Sciatic nerve (tissue), 2 donors: ENCODE data around the gene TULP3. TPM values are rescaled to one million over a fixed set of nuclear protein-coding genes. Genes with fewer than 3 reads are reported as not detected.
A peak's percentile ranks its signal among the peaks of the same experiment; 100 is the strongest.

Experiments used
- ATAC-seq: fragments of 200-7000 bp; cut with Tn5 transposase; one replicate; pipeline ENCODE4 v1.9.1; 2020; ENCODE audit warnings: mild to moderate bottlenecking, moderate library complexity
- DNase-seq: peaks from one replicate; pipeline ENCODE4 v3.0.0-alpha.2; 2020; ENCODE audit warnings: low spot score
- intact Hi-C: fragments of 100-400 bp; cut with DNase I; formaldehyde crosslinking; loops from one replicate; pipeline ENCODE4 v1.14.2; 2022
- total RNA-seq: library from RNA; stranded (reverse); fragmentation: NEBNext Ultra II Directional; extraction: Animal tissue kit (Norgen Biotek cat#: 25700); gene quantifications from one replicate; pipeline ENCODE4 v1.2.1, GENCODE V29; 2021
- donor health status: DM: no; HTN: no; CAD: no.
- donor health status: DM: no; HTN: no; CAD: no.

The TULP3 gene
- total RNA-seq, 1 donor from 2014 or later: 38.8 TPM

DNA sequence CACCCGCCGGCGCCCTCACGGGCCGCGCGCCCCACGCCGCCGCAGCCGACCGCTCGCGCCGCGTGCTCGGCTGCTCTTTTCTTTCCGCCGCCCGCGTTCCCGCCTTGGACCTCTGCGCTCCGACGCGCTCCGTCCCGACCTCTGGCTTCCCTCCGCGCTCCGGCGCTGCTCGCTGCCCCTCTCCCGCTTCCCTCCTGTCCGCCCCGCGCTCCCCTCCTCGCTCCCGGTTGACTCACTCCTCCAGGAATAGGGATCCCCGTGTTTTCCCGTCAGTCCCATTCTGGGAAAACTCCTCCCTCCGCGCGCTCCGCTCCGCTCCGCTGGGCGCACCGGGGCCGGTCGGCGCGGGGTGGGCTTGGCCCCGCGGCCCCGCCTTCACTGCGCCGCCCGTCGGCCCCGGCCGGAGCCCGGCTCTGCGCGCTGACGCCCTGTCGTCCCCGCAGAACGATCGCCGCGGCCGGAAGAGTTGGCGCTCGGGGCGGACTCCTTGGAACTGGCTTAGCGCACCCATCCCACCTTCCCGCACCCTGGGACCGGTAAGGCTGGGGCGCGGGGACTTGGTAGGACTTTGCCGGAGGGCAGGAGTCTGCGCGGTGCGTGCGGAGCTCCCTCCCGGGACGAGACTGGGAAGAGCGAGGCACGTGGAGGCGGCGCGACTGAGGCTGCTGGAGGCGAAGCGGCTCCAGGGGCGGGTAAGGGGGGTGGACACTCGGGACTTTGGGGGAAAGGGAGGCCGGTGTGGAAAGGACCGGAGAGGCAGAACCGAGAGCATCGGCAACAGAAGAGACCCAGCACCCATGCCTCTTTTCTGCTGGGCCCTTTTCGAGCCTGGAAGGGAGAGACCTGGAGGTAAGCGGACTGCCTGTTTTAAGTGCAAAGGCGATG lies 69.1 kb downstream of the TULP3 start:
- intact Hi-C loops: no loop called here
- peak; percentile 70 for ATAC-seq
- peak; percentile 71 for DNase-seq

DNA sequence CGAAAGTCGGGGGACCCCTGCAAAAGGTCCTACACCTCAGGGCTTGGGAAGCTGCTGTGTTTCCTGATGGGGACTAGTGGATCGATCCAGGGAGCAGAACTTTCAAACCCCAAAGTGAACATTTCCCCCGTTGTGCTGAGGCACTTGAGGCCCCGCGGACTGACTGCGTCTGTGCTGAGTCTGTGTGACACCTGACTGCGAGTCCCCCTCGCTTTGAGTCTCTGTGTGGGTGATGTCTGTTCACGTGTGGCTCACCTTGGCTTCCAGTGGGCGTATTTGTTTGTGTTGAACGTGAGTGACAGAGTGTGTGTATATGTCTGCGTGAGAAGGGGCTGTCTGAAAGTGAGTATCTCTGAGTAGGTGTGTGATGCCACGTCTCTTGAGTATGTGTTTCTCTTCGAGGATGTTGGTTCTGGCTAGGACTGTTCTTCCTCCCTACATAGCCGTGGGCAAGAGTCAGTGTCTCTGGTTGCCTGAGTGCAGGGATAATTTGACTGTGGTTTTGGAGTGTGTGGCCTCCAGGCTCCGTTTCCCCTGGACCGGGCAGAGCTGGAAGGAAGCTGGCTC lies 69.8 kb downstream of the TULP3 start:
- DNase-seq (no peak), ATAC-seq (peak; percentile 11)
- intact Hi-C loops: no loop called here

DNA sequence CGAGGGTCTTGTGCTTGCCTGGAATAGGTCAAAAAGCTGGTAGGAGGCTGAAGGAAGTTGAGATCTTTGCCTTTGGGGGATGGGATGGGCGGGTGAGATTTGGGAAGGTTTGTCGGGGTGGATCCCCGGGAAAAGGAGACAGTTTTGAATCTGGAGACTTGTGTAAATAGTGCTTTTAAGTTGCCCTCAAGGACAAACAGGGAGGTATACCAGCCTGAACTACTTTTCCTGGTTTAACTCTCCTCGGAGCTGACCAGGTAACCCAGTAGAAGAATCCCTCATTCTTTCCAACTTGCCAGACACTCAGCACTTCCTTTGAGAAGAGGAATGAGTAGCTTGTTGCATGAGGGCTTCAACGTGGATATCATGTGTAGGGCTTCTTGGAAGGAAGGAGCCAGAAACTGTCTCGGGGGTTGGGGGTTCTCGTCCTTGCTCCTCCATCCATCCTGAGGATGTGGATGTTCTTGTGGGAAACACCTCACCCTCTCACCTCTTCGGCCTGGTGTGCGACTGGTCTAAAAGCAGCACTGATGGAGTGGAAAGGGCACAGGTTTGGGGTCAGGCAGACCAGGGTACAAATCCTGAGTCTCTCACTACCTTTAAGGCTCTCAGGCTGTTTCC lies 70.4 kb downstream of the TULP3 start:
- intact Hi-C loops: no loop called here
- ATAC-seq (no peak), DNase-seq (no peak)

DNA sequence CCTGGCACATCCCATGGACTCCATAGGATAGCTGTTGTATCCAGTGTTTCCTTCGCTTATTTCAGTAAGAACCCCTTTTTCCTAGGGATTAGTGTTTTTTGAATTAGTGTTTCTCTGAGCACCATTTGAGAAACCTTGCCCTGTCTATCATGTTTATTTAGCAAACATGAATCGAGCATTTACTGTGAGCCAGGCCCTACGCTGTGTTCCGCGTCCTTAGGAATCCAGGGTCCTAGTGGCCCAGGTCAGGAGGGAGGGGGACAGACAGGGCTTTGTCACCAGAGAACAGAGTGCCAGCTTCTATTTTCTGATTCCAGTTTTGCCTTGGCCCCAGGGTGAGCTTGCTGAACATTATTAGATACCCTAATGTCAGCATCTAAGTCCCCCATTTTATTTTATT lies 71.0 kb downstream of the TULP3 start:
- intact Hi-C loops: no loop called here
- no peak for ATAC-seq

DNA sequence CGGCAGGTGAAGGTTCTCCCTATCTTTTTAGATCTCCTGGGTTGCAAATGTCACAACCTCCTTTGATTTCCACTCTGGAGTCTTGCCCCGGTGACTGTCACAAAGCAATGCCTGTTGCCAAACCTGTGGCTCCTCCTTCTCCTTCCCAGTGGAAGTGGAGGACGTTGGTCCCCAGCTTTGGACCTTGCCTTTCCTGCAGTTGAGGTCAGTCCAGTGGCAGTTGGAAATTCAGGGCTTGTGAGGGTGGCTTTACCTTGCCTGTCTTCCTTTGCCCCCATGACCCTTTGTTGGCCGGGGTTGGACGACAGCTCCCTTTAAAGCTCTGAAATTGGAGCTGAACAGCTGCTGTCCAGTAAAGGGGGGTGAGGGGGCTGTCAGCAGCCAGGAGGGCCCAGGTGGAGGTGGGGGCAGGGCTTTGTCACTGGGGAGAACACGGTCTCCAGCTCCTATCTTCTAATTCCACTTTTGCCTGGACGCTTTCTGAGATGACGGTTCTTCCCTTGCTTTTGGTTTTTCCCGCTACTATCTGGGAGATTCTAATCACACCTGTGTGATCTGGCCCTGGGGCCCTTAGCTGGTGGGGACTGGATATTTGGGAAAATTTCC lies 72.6 kb downstream of the TULP3 start:
- intact Hi-C loops: no loop called here
- no peak for ATAC-seq
- no peak for DNase-seq

More for the DNA sequence above, 71.0 kb downstream of the TULP3 start:
- no peak for DNase-seq

DNA sequence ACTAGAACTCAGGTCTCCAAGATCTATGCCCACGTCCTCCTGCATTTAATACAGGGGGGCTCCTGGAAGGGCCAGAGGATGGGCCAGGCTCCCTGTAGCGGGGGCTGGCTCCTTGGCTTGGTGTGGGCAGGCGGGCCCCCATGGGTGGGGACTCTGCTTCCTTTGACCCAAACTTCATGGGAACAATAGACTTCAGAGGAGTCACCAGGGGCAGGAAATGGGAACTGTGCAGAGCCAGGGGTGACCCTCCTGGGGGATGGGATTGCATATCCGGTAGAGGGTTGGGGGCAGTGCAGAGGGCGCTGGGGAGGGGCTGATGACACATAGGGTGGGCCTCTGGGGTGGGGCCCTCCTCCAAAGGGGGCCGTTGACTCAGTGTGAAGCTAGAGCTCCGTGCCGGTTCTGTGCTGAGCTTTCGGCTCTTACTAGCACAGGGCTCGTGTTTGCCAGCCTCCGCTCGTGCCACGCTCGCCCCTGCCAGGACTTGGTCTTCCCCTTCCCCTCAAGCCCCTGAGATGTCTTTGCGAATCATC lies 73.1 kb downstream of the TULP3 start:
- no peak for DNase-seq
- intact Hi-C loops: no loop called here

DNA sequence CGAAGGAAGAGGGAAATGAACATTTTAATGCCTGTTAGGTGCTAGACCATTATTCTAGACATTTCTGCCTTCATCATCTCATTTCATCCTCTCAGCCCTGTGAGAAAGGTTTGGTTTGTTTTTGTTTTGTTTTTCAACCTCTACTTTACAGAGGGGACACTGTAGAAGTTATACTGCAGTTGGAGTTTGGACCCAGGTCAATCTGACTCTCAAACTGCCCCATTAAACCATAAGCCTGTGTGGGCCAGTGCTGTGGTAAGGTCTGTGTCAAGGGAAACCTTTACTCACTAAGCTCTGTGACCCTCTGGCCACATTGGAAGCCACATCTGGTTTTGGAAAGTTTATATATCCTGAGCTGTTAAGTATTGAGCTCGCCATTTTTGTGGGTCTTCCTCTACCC lies 77.0 kb downstream of the TULP3 start:
- DNase-seq (no peak), ATAC-seq (no peak)
- intact Hi-C loops: no loop called here

More for the DNA sequence above, 73.1 kb downstream of the TULP3 start:
- peak; percentile 8 for ATAC-seq

DNA sequence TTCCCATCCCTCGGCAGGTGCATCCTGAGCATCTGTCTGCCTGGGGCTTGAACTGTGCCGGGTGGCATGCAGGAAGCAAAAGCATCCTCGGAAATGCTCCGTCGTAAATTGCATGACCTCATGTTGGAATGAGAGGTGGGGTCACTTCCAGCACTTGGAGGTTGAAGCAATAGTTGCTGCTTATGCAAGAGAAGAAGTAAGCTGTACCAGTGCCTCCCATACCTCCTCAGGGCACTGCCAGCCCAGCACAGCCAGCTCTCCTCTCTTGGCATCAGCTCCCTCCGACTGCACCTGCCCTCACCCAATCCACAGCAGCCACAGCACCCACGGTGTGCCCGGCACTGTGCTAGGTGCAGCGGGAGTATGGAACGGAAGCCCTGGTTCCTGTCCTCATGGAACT lies 80.1 kb downstream of the TULP3 start:
- DNase-seq (no peak), ATAC-seq (no peak)
- intact Hi-C loops: no loop called here

DNA sequence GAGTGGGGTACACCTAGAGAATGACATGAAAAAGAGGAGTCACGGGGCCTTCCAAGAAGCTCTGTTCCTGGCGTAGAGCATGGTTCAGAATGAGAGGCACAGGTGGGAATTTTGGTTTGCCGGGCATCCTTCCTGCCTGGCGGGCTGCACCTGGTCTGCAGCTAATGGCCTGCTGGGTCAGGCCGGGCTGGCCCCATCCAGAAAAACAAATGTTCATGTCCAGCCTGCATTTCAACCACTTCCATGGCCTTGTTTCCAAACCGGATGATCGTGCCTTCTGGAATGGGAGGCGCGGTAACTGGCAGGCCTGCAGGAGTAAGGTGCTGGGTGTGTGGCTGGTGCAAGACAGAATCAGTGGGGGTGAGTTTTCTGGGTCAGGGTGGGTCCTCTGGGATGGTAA lies 82.9 kb downstream of the TULP3 start:
- ATAC-seq (no peak), DNase-seq (no peak)
- intact Hi-C loops: no loop called here

DNA sequence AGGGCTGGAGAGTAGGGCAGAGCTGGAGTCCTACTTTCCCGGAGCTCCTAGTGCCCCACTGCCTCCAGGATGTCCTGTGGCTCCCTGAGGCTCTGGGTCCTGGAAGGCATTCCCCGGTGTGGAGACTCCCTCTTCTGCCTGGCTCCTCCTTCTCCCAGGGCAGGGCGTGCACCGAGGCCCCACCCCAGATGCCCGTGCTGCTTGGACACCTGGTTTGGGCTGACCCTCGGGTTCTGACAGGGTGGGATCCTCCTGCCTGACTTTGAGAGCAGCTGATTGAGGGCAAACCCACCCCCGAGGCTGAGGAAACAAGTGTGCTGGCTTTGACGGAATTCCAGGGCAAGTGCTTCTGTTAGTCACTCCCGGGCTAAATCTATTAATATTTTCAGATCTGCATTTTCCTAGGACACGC lies 83.9 kb downstream of the TULP3 start:
- intact Hi-C loops: no loop called here
- no peak for DNase-seq
- no peak for ATAC-seq

DNA sequence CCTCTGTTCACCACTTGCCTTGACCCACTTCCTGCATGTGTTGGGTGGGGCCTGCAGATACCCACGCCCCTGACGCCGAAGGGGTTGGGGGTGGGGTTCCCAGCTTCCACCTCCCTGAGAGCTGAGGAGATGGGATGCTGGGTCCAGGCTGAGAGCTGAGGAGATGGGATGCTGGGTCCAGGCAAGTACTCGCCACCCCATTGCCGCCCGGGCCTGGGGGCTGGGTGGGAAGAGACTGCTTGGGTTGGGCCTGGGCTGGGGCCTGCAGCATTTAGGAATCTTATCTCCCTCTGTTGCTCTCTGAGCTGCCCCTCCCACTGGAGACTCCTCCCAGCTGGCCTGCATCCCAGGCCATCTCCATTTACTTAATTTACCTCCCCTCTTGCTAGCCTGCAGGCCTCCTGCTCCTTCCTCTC lies 85.9 kb downstream of the TULP3 start:
- intact Hi-C loops: no loop called here

DNA sequence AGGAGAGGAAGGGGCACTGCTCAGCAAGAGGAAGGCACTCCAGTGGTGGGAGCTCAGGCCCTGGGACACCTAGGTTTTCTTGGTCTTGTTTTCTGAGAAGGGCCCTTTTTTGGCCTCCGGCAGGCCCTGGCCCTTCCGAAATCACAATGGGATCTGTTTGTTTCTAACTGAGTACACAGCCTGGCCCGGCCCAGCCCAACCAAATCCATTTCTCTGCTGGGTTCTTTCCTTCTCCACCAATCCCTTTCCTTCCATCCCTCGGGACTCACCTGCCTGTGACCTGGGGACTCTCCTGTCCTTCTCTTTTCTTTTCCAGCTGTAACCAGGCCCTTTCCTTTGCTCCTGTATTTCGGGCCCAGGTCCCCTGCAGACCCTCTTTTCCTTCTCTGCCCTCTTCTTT lies 87.1 kb downstream of the TULP3 start:
- intact Hi-C loops: no loop called here
- no peak for DNase-seq
- ATAC-seq: no peak

More for the DNA sequence above, 85.9 kb downstream of the TULP3 start:
- ATAC-seq: no peak
- no peak for DNase-seq

DNA sequence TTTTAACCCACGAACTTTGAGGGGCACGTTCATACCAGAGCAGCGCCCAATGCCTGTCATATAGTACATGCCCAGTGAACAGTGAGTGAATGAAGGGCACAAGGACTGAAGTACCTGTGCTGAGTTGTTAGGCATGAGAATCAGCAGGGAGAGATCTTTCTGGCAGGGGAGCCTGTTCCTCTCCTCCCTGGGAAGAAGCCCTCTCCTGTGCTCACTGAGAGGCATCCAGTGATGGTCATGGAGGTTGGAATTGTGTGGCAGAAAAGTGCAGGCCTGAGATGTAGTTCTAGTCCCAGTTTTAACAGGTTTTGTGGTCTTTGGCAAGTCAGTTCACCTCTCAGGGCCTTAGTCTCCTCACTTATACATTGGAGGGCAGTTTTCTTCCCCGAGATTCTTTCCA lies 89.1 kb downstream of the TULP3 start:
- intact Hi-C loops: no loop called here
- ATAC-seq (no peak), DNase-seq (no peak)

DNA sequence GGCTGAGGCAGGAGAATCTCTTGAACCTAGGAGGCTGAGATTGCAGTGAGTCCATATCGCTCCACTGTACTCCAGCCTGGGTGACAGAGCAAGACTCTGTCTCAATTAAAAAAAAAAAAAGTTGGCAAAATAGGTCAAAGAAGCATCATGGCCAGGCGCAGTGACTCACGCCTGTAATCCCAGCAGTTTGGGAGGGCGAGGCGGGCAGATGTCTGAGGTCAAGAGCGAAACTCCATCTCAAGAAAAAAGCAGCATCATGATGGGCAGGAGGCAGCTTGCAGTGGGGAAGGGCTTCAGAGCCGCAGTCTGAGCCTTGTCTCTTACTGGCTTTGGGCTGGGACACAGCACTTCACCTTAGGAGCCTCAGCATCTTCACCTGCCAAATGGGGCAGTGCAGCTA lies 89.9 kb downstream of the TULP3 start:
- DNase-seq (no peak), ATAC-seq (no peak)
- intact Hi-C loops: no loop called here

DNA sequence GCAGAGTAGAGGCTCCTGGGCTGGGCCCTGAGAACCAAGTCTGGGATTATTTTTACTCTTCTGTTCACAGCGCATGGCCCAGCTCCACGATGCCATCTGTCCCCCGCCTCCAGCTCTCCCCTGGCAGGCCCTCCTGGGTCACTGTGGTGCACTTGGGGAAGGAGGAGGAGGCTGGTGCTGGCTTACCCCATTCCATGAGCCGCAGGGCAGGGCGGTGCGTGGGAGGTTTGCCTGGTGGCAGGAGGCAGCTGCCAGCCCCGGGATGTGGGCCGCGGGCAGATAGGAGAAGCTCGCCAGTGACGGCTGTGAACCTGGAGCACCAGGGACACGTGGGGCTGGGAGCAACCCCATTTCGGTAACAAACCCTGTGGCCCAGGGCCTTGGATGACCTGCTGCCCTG lies 91.7 kb downstream of the TULP3 start:
- DNase-seq: no peak
- peak; percentile 10 for ATAC-seq
- intact Hi-C loops: no loop called here

DNA sequence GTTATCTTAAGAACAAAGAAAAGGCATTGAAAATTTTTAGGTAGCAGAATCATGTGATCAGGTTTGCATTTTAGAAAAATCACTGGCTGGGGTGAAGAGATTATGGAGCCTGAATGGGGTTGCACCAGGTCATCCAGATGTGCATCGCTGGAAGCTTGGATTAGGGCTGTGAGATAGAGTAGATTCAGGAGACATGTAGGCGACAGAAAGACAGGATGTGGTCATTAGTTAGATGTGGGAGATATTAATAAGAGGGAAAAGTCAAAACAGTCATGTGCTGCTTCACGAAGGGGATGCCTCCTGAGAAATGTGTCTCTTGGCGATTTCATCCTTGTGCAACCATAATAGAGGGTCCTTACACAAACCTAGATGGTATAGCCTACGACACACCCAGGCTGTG lies 93.6 kb downstream of the TULP3 start:
- intact Hi-C loops: no loop called here
- no peak for ATAC-seq
- no peak for DNase-seq

DNA sequence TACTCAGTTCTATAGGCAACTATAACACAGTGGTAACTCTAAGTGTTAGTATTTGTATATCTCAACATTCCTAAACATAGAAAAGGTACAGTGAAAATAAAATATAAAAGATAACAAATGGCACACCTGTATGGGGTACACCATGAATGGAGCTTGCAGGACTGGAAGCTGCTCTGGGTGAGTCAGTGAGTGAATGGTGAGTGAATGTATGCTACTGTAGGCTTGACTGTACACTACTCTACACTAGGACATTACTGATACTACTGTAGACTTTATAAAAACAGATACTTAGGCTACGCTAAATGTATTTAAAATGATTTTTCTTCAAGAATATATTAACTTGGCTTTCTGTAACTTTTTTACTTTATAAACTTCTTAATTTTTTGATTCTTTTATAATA lies 94.0 kb downstream of the TULP3 start:
- ATAC-seq (no peak), DNase-seq (no peak)
- intact Hi-C loops: no loop called here

DNA sequence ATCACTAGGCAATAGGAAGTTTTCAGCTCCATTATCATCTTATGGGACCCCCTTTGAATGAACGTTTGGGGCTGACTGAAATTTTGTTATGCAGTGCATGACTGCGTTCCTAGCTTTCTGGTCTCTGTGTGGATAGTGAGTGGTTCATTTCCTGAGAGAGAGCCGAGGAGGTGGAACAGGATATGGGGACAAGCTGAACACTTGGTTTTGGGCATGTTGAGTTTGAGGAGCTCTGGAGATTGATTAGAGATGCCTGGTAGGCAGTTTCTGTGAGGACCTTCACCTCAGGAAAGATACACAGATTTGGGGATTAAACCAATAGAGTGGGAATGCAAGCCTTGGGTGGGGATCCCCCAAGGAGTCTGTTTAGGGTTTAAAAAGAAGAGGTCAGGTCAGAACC lies 96.2 kb downstream of the TULP3 start:
- DNase-seq: no peak
- intact Hi-C loops: no loop called here
- ATAC-seq: no peak

DNA sequence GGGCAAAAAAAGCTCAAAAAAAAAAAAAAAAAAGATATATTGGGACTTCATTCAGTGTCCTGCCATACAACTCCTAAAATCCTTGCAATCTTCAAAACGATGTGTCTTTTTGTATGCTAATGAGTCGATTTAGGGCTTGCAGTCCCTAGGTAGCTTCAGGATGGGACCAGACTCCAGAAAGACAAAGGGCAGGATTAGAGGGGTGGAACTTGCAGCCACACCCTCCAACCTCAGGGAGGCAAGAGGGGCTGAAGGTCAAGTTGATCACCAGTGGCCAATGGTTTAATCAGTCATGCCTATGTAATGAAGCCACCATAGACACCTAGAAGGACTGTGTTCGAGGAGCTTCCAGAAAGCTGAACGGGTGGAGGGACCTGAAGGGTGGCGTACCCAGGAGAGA lies 97.8 kb downstream of the TULP3 start:
- DNase-seq (no peak), ATAC-seq (no peak)
- intact Hi-C loops: no loop called here
